CD14-positive monocyte (primary cell): ENCODE results near the gene BIRC2. TPM values are rescaled to one million over a fixed set of nuclear protein-coding genes. Genes with fewer than 3 reads are reported as not detected.

ENCODE experiments used
- DNase-seq, 3 donors: peaks; one replicate each; pipeline ENCODE4 v3.0.0-alpha.2; 2011 to 2022
- H2AFZ ChIP-seq: 2 replicates; pipeline ENCODE4 v1.6.0; 2012; ENCODE audit warnings: mild to moderate bottlenecking, low read depth, low read length, inconsistent platforms; ENCODE audit not compliant: insufficient read depth, poor library complexity, severe bottlenecking
- H3K27ac ChIP-seq, 2 donors: 1 replicate in 1 of 2; 2 replicates in 1 of 2; pipeline ENCODE4 v1.5.1; 2012 to 2013; ENCODE audit warnings: low read length in 2 of 2, control low read depth in 1 of 2, inconsistent platforms in 1 of 2, low read depth in 1 of 2, mild to moderate bottlenecking in 1 of 2
- H3K27me3 ChIP-seq, 2 donors: one replicate each; pipeline versions ENCODE4 v1.6.0 to v1.6.1; 2011 to 2013; ENCODE audit warnings: low read length in 2 of 2; ENCODE audit not compliant: control insufficient read depth in 2 of 2, insufficient read depth in 2 of 2
- H3K36me3 ChIP-seq, 2 donors: replicated peaks in 1 of 2; 1 replicate in 1 of 2; 2 replicates in 1 of 2; pipeline versions ENCODE4 v1.5.1 to v1.6.1; 2012 to 2013; ENCODE audit warnings: low read length in 2 of 2, control low read depth in 1 of 2, inconsistent platforms in 1 of 2, mild to moderate bottlenecking in 1 of 2; ENCODE audit not compliant: insufficient read depth in 2 of 2, control insufficient read depth in 1 of 2
- H3K4me1 ChIP-seq, 2 donors: 1 replicate in 1 of 2; 2 replicates in 1 of 2; pipeline versions ENCODE4 v1.5.1 to v1.6.1; 2012 to 2013; ENCODE audit warnings: low read length in 2 of 2, control low read depth in 1 of 2, inconsistent platforms in 1 of 2, mild to moderate bottlenecking in 1 of 2, moderate library complexity in 1 of 2; ENCODE audit not compliant: insufficient read depth in 2 of 2, control insufficient read depth in 1 of 2
- H3K4me2 ChIP-seq: replicated peaks from 2 replicates; pipeline ENCODE3; 2012; ENCODE audit warnings: low read length, moderate library complexity, mild to moderate bottlenecking; ENCODE audit not compliant: poor library complexity, severe bottlenecking; ENCODE audit errors: extremely low read depth
- H3K4me3 ChIP-seq, 3 experiments: fragments of 200-600 bp in 1 of 3; sonication (generic) in 1 of 3; replicated peaks in 1 of 3; 1 replicate in 2 of 3; 2 replicates in 1 of 3; pipeline ENCODE4 v1.5.1; 2011 to 2013; ENCODE audit warnings: low read length in 3 of 3, mild to moderate bottlenecking in 3 of 3, control low read depth in 2 of 3, low read depth in 2 of 3, inconsistent platforms in 1 of 3, moderate library complexity in 1 of 3
- H3K79me2 ChIP-seq: 2 replicates; pipeline ENCODE4 v1.6.0; 2012; ENCODE audit warnings: mild to moderate bottlenecking, control low read depth, inconsistent platforms, low read length, moderate library complexity; ENCODE audit not compliant: insufficient read depth
- H3K9ac ChIP-seq: 2 replicates; pipeline ENCODE4 v1.6.0; 2017; ENCODE audit warnings: low read length, mild to moderate bottlenecking; ENCODE audit not compliant: insufficient read depth, poor library complexity, severe bottlenecking
- H3K9me3 ChIP-seq, 2 donors: replicated peaks in 1 of 2; 1 replicate in 1 of 2; 2 replicates in 1 of 2; pipeline versions ENCODE4 v1.5.1 to v1.6.1; 2012 to 2013; ENCODE audit warnings: low read length in 2 of 2, control low read depth in 1 of 2; ENCODE audit not compliant: control insufficient read depth in 1 of 2, insufficient read depth in 1 of 2
- H4K20me1 ChIP-seq: 2 replicates; pipeline ENCODE4 v1.6.0; 2012; ENCODE audit warnings: mild to moderate bottlenecking, low read length, control low read depth, moderate library complexity; ENCODE audit not compliant: insufficient read depth
- H3K27ac Mint-ChIP-seq, 7 donors: one replicate each; pipeline ENCODE4 v1.8.0; 2020; ENCODE audit warnings: mild to moderate bottlenecking in 7 of 7, mixed read lengths in 7 of 7, moderate library complexity in 6 of 7, inconsistent platforms in 2 of 7
- H3K27me3 Mint-ChIP-seq, 3 donors: one replicate each; pipeline ENCODE4 v1.8.0; 2021 to 2022; ENCODE audit warnings: low read depth in 3 of 3, mild to moderate bottlenecking in 3 of 3, mixed read lengths in 3 of 3, moderate library complexity in 3 of 3, inconsistent platforms in 1 of 3
- H3K36me3 Mint-ChIP-seq, 2 donors: one replicate each; pipeline ENCODE4 v1.8.0; 2020; ENCODE audit warnings: mixed read lengths in 2 of 2, inconsistent platforms in 1 of 2, mild to moderate bottlenecking in 1 of 2
- H3K4me1 Mint-ChIP-seq: one replicate; pipeline ENCODE4 v1.8.0; 2020; ENCODE audit warnings: mild to moderate bottlenecking, mixed read lengths
- H3K4me3 Mint-ChIP-seq, 2 donors: one replicate each; pipeline ENCODE4 v1.8.0; 2020; ENCODE audit warnings: mild to moderate bottlenecking in 2 of 2, mixed read lengths in 2 of 2, moderate library complexity in 1 of 2
- H3K9me3 Mint-ChIP-seq, 7 donors: one replicate each; pipeline ENCODE4 v1.8.0; 2020 to 2022; ENCODE audit warnings: mixed read lengths in 7 of 7, mild to moderate bottlenecking in 6 of 7, moderate library complexity in 6 of 7, inconsistent platforms in 2 of 7
- CTCF ChIP-seq: fragments of 200-600 bp; IDR thresholded peaks from one replicate; pipeline ENCODE4 v1.8.0; 2022; ENCODE audit warnings: antibody characterized with exemption, mild to moderate bottlenecking
- WGBS: methylation state at CpG from one replicate; pipeline ENCODE4 v1.1.5; 2013; ENCODE audit warnings: missing lambda C conversion rate; ENCODE audit not compliant: insufficient coverage; 5-methylcytosine and 5-hydroxymethylcytosine counted together
- intact Hi-C, 2 donors: fragments of 100-400 bp; cut with micrococcal nuclease; formaldehyde crosslinking; loops; one replicate each; pipeline versions ENCODE4 v1.15.0 to v1.15.1; 2023
- polyA plus RNA-seq, 3 donors: library from polyadenylated mRNA; depleted of rRNA in 1 of 3; unstranded in 2 of 3; stranded (reverse) in 1 of 3; fragments of 300-500 nt in 2 of 3; fragments of >200 nt in 1 of 3; fragmentation: Illumina TruSeq in 2 of 3; gene quantifications; 1 replicate in 2 of 3; 2 replicates in 1 of 3; pipeline ENCODE4 v1.2.3, GENCODE V29; 2012 to 2021

Gene BIRC2
- polyA plus RNA-seq, 3 donors = 25.3 to 54.7 (median 50.2) TPM

- Histone ChIP-seq H2AFZ (no peak overlapping the region), H3K4me1 (peaks cover 10 to 19% of the 10 kb centered on the region in 2 donors), H3K36me3 (peaks cover 0 to 30% of the 10 kb centered on the region in 2 donors), H3K4me3 (no peak overlapping the region), H3K4me2 (no peak overlapping the region), H4K20me1 (peaks cover 98% of the 10 kb centered on the region), H3K9ac (no peak overlapping the region), H3K79me2 (peaks cover 80% of the 10 kb centered on the region), H3K27me3 (no peaks in the 10 kb centered on the region), H3K27ac (no peak overlapping the region), H3K9me3 (no peaks in the 10 kb centered on the region)
- Mint-ChIP-seq H3K9me3 (peaks cover 0 to 2% (median 0%) of the 10 kb centered on the region in 7 donors), H3K36me3 (peaks cover 10 to 38% of the 10 kb centered on the region in 2 donors), H3K4me3 (no peak overlapping the region), H3K27ac (no peak overlapping the region), H3K27me3 (peaks cover 0 to 1% (median 0%) of the 10 kb centered on the region in 3 donors), H3K4me1 (peaks cover 18% of the 10 kb centered on the region)
- intact Hi-C loops = no loop called here
- no peak for DNase-seq
- no CpG with 5 or more reads among the region's 1 CpG for WGBS
- no peak for TF ChIP-seq CTCF
Observed at GRCh38 chr11:102423936-102424335, 76.9 kb downstream of the BIRC2 start.

GRCh38 chr11:102426000-102426399, 79.0 kb downstream of the BIRC2 start:
- Mint-ChIP-seq H3K36me3 (peaks cover 11 to 31% of the 10 kb centered on the region in 2 donors), H3K9me3 (peaks cover 0 to 2% (median 0%) of the 10 kb centered on the region in 7 donors), H3K4me3 (no peak overlapping the region), H3K27ac (peak overlapping the region in 2 of 7 donors; percentile 7 to 46), H3K27me3 (peaks cover 0 to 1% (median 0%) of the 10 kb centered on the region in 3 donors), H3K4me1 (peaks cover 36% of the 10 kb centered on the region)
- Histone ChIP-seq H3K79me2 (peaks cover 79% of the 10 kb centered on the region), H4K20me1 (peaks cover 98% of the 10 kb centered on the region), H3K27ac (no peak overlapping the region), H3K36me3 (peaks cover 0 to 28% of the 10 kb centered on the region in 2 donors), H3K9ac (no peak overlapping the region), H2AFZ (no peak overlapping the region), H3K4me1 (peaks cover 13 to 24% of the 10 kb centered on the region in 2 donors), H3K9me3 (no peaks in the 10 kb centered on the region), H3K4me2 (no peak overlapping the region), H3K4me3 (no peak overlapping the region), H3K27me3 (no peaks in the 10 kb centered on the region)
- WGBS = 100% methylated on average over 1 of the region's 2 CpGs
- intact Hi-C loops = no loop called here
- DNase-seq = no peak
- TF ChIP-seq CTCF = no peak
